Right forelimb (tissue), 1 donor: ENCODE measurements around the gene ANKRD53.
A peak's percentile ranks its signal among the peaks of the same experiment; 100 is the strongest.

Experiments
- DNase-seq: peaks from one replicate; pipeline ENCODE4 v3.0.0-alpha.2; 2018

ANKRD53 gene

DNA sequence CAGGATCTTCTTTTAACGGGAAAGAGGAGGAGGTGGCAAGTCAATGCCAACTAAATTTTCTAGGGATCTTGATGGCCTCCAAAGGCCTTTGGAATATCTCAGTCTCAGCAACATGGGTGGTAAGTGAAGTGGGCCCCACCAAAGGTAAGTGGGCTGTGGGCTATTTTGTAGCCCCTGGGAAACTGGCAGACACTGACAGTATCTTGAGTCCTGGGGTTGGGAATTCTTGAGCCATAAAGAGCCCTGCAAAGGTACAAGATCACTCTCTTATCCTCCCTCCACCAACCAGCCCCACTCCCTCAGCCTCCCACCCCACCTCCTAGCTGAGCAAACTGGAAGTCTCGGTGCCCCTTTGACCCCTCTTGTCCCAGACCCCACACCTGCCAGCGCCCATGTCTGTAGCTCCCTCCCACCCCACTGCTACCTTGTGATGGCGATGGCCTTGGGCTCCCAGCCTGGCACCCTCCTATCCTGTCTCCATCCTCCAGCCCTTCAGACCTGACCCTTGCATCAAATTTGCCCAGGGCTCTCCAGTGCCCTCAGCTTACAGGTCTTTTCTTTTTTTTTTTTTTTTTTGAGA is 34.2 kb upstream of the ANKRD53 start:
- no peak for DNase-seq

DNA sequence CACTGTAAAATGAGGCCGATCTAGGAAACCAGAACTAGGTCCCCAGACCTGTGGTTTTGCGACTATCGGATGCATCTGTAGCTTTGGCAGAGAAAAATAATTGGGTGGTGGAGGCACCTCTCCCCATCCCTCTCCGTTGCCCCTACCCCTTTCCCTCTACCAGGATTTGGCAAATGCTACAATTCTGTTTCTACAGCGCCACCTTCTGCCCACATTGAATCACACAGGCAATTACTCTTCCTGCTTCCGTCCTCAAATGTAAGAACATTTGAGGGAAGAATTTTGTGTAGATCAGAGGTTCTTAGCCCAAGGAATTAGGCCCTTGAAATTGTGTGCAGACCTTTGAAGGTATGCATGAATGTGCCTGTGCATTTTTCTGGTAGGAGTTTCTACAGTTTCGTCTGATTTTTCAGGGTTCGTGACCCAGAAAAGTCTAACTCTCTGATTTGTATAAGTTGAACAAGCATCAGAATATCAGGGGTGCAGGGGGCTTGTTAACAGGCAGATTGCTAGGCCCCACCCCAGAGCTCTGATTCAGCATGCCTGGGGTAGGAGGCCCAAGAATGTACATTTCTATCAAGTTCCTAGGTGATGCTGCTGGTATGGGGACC is 31.5 kb upstream of the ANKRD53 start:
- peak; percentile 69 for DNase-seq

DNA sequence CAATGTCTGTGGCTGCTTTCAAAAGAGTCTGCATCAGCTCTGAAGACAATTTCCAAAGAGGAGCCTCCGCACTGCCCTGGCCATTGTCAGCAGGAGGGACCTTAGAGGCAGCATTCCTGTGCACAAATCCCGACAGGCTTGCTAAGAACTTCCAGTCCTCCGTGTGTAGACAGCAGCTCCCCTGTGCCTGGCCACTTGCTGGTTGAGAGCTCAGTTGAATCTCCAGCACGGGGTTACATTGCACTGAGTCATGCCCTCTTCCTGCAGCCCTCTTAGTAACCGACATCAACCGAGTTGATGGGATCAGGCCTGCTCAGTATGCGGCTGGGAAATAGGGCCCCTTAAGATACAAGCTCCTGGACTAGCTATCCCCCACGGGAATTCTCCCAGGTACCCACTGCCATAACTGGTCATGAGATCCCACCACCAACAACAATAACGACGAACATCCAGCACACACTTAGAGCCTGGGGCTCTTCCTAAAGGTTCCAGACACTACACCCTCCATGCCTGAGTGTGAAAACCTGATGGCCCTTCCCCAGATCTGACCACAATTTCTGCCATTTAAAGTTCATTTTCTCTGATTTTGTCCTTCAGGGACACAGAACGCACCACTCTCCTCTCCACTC is 30.8 kb upstream of the ANKRD53 start:
- DNase-seq: no peak

DNA sequence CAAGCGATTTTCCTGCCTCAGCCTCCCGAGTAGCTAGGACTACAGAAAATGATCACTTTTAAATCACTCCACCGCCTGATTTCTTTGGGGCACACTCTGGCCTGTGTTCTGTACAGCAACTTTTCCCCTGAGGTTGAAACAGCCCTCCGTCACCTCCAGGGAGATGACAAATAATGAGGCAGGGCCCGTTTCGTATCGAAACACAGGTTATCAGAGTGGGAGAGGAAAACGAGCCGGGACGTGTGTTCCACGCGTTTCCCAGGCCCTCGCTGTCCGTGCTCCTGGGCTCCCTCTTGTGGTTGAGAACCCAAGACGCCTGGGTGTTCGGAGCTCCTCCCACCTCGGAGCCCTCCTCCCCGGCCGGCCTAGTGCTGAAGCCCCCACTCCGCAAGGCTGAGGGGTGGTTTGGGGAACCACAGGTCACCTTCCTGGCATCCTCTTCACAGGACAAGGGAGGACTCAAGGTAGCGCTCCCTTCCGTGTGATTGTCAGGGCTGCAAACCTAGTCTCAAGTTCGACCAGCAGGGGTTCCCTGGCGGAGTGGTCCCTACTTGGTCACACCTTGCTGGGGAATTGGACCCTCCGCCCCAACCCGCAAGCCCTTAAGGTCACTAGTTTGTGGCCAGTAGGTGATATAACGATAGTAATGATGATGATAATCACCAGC is 30.0 kb upstream of the ANKRD53 start:
- DNase-seq: peak; percentile 87

DNA sequence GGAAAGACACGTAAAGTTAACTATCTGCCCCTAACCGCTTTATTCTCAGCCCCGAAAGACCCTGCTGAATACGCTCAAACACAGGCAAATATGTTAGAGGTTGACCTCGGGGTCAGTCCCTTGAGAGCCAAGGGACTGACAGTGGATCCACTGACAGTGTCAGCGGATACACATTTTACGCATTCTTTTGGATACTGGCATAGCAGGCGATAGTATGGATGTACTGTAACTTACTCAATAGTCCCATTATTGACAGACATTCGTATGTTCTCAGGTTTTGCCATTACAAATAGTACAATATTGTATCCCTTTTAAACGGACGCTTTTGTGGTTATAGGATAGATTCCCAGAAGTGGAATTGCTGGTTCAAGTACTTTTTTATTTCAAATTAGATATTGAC is 29.3 kb upstream of the ANKRD53 start:
- no peak for DNase-seq

DNA sequence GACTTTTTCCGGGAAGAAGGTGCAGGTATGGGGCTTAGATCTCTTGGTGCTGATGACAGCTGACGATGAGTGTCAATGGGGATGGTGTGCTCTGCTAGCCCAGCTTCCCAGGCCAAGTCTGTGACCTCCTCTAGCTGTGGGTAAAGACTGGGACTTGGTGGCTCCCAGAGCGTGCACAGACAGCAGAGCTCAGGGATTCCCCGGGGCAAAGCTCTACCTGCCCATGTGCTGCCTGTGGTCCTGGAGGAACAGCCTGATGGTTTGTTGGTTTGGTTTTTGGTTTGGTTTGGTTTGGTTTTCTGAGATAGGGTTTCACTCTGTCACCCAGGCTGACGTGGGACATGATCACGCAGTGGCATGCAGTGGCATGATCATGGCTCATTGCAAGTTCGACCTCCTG is 23.5 kb upstream of the ANKRD53 start:
- DNase-seq: no peak

DNA sequence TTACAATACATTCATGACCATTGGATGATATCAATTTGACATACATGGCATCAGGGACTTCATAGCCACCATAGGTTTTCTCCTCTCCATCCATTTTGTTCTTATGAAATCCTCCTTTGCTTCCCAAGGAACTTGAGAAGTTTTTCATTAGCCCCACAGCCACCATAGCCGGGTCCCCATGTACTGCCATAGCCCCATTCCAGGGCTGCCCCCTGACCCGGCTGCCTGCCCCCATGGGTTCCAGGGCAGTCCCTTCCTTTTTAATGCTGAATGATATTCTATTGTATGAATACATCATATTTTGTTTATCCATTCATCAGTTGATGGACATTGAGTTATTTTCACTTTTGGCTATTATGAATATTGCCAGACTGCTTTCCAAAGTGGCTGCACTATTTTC is 22.3 kb upstream of the ANKRD53 start:
- no peak for DNase-seq

DNA sequence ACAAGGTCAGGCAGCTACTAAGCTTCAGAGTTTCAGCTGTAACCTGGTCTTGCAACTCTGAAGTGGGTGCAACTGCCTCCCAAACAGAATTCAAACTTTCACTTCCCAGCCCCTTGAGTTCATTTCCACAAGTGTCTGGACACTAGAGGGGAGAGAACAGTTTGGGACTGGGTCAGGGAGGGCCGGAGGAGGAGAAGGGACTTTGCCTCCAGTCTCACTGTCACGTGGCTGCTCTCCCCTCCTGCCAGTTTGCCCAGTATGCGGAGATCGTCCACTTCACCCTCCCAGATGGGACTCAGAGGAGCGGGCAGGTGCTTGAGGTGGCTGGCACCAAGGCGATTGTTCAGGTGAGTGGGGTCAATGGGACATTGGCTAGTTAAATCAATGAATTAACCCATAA is 20.6 kb upstream of the ANKRD53 start:
- DNase-seq: no peak

DNA sequence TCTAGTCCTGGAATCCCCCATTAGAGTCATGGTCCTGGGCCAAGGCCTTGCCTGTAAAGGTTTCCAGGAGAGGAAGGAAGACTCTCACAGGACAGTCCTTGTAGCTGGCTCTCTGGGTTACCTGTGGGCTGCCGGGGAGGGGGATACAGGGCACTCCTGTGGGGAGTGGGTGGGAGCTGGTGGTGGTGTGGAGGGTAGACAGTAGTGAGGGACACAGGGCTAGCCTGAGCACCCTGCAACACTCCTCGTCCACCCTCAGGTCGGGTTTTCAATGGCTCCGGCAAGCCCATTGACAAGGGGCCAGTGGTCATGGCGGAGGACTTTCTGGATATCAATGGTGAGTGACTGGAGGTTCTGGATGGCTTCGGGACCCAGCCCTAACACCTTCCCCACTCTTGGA is 19.7 kb upstream of the ANKRD53 start:
- no peak for DNase-seq

DNA sequence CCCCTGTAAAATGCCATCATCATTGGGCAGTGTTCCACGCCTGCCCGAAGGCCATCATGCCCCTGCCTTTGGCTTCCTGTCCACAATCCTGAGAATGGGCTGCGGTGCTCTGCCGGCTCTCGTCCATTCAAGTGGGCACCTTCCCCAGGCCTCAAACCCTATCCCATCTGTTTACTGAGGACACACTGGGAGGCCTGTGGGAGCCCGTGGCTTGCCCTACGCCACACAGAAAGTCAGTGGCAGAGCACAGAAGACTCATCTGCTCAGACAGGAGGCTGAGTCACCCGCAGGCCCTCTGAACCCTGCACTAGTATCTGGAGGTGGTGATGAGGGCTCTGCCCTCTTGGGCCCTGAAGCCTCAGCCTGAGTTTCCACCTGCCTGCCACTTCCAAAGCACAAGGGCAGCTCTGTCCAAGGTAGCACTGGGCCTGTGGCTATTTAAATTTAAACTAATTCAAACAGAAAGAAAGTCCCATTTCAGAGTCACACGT is 19.1 kb upstream of the ANKRD53 start:
- no peak for DNase-seq

DNA sequence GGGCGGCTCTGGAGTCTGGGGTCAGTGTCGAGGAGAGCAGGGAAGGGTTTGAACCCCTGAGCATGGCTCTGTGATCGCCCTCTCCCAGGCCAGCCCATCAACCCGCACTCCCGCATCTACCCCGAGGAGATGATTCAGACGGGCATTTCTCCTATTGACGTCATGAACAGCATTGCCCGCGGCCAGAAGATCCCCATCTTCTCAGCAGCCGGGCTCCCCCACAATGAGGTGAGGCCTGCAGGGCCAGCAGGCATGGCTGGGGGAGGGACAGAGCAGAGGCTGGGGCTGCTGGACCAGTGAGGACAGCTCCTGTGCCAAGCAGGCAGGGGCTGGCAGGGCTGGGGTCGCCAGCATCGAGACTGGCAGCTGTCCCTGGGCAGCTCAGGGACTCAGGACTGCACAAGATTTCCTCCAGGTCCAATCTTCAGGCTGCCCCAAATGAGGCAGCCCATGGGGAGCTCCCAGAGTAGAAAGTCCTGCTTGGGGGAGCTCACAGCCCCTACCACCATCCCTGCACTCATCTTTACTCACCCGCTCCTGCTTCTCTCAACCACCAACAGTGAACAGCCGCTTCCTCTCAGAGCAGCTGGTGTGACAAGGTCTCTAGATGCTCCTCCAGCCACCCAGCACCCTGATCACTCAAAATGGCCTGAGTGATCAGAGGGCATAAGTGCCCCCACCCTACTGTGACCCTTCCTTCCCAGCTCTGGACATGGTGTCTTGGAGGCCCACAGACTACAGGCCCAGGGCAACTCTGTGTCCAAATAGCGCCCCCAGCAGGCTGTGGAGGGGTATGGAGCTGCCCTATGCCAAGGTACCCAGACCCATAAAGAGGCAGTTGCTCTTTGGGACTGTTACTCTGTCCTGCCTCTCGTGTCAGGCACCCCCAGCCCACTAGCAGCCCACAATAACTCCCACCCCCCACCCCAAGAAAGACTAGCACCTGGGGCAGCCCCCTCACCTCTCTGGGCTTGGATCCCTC is 18.3 kb upstream of the ANKRD53 start:
- DNase-seq: no peak

DNA sequence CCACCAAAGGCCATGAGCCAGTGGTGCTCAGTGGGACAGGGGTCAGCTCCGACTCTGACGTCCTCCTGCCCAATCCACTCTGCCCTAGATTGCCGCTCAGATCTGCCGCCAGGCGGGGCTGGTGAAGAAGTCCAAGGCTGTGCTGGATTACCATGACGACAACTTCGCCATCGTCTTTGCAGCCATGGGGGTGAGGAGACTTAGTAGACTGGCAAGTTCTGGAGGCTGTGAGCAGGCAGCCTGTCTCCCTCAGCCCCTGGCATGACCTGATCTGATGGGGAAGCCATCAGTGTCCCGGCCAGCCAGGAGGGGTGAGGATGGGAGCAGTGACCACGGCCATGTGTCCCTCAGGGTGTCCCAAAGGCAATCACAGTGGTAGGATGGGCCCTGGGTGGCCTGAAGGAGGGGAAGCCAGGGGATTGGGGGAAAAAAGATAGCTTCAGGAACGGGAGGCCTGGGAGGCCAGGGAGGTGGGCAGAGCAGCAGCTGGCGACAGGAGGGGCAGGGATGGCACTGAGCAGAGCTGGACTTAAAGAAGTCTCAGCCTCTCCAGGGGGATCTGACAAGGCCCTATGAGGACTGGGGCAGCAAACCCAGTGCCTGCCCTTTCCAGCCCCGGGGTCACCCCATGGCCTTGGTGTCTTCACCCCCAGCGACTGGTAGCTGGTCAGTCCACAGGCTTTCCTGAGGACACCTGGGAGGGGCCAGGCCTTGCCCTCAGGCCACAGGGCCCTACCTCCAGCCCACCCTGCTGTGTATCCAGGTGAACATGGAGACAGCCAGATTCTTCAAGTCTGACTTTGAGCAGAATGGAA is 17.4 kb upstream of the ANKRD53 start:
- no peak for DNase-seq

DNA sequence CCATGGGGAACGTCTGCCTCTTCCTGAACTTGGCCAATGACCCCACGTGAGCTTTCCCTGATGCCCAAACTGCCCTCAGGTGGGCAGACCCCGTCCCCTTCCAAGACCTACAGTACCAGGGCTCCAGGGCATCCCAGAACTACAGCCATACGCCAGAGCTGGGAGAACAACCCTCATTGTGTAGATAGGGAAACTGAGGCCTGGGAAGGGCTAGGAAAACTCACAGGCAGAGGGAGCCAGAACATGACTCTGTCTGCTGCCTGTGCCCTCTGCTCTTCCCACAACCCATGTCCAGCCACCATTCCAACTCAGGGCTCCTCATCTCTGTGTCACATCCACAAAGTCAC is 16.8 kb upstream of the ANKRD53 start:
- DNase-seq: no peak

DNA sequence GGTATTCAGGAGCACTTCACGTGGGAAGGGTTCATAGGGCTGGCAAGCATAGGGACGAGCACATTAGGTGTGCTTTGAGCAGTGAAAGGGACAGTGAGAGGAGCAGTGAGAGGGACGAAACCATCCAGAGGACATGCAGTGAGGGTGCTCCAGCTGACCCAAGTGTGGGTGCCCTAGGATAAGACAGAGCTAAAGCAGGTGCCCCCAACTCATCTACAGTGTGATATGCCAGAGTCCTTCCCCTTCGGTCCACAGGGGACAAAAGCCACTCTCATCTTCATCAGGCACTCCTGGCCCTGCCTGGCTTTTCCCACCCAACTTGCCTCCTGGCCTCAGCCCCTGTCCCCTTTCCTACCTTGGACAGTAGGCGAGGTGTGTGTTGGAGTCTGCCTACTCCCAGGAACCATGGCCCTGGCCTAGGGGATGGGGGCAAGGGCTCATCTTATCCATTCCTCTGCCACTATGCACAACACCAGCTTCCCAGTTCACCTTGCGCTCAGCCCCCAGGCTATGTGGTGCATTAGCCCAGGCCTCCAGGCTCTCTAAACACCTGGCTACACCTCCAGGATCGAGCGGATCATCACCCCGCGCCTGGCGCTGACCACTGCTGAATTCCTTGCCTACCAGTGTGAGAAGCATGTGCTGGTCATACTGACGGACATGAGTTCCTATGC is 16.1 kb upstream of the ANKRD53 start:
- DNase-seq: no peak

DNA sequence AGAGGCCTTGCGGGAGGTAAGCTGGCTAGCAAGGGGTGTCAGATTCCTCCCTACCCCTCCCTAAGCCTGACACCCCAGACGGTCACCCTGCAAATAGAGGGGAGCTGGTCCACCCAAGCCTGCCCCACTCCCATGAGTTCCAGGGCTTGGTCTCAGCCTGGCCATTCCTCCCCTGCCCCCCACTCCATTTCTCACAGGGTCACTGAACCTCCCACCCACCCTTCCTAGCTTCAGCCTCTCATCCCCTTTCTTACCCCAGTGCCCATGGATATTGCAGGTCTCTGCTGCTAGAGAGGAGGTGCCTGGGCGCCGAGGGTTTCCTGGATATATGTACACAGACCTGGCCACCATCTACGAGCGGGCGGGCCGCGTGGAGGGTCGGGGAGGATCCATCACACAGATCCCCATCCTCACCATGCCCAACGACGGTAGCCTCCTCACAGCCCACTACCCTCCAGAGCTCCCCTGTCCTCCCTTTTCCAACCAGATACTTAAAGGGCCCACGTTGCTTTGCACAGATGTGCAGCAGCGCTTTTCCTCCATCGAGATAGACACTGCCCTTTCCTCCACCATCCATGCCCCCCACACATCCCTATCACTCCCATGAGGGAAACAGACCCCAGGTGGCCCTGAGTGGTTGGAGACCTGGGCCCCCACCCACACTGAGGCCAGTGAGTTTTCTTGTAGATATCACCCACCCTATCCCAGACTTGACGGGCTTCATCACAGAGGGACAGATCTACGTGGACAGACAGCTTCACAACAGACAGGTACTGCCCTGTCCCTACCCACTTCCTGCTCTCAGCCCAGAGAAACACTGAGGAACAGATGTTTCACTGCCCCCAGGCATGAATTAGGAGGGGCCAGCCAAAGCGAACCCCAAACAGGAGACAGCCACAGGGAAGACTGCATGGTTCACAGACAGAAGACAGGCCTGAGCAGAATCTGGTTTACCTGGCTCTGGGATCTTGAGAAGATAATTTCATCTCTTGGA is 15.2 kb upstream of the ANKRD53 start:
- no peak for DNase-seq

DNA sequence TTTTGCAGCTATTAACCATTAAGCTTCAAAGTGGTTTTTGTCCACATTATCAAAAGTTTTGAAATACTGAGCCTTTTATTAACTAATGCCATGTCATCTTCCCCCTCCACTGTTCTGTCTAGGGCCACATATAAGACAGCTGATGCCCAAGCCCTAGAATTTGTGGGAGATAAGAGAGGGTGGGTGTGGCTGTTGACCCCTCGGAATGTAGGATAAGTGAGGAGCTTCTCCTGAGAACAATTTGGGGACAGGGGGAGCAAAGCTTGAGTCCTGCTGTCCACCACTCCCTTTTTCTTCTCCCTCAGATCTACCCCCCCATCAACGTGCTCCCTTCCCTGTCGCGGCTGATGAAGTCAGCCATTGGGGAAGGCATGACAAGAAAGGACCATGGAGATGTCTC is 14.3 kb upstream of the ANKRD53 start:
- no peak for DNase-seq

DNA sequence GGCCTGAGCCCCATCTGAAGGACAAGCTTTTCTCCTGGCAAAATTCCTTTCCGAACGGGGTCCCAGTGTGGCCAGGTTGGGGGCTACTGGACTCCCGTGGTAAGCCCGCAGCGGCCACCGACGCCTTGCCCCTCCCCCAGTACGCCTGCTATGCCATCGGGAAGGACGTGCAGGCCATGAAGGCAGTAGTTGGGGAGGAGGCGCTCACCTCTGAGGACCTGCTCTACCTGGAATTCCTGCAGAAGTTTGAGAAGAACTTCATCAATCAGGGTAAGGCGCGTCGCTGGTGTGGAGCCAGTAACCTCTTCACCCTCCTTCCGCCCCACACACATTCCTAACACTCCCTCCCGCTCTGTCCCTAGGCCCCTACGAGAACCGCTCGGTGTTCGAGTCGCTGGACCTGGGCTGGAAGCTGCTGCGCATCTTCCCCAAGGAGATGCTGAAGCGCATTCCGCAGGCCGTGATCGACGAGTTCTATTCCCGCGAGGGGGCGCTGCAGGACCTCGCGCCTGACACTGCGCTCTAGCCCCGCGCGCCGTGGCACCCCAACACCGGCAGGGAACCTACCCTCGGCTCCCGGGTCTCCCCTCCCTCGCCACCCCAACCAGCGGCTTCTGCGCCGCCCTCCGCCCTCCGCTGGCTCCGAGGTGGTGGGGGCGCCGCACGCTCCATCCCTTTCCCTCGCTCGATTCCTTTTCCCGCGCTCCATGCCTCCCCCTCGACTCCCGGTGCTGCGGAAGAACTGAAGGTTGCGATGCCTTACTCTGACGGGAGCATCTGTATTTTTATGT is 13.6 kb upstream of the ANKRD53 start:
- DNase-seq: peak; percentile 52

DNA sequence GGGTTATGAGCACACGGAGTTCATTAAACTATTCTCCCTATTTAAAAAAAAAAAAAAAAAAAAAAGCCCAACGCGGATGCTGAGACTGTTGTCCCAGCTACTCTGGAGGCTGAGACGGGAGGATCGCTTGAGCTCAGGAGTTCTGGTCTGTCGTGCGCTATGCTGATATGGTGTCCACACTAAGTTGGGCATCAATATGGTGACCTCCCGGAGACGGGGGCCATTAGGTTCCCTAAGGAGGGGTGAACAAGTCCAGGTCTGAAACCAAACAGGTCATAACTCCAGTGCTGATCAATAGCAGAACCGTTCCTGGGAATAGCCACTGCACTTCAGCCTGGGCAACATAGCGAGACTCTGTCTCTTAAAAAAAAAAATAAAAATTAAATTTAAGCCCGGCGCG is 12.9 kb upstream of the ANKRD53 start:
- no peak for DNase-seq

DNA sequence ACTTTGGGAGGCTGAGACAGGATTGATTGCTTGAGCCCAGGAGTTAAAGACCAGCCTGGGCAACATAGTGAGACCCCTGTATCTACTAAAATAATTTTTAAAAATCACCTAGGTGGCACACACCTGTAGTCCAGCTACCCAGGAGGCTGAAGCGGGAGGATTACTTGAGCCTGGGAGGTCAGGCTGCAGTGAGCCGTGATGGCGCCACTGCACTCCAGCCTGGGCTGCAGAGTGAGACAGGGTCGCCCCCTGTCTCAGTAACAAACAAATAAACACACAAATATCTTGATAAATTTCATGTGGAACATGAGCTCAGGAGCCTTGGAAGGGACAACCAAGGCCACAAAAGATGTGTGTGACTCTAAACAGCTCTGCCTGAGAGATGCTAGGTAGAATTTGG is 11.7 kb upstream of the ANKRD53 start:
- no peak for DNase-seq
